ENCODE measurements around the gene NDUFV1.
"Not testable (repeated sequence)": the region's sequence is repeated elsewhere in the genome, so short reads cannot be mapped to it uniquely, and the experiment has no call there.

Gene NDUFV1

GRCh38 chr11:67657300-67657699 is 50.6 kb downstream of the NDUFV1 start:
- DNase-seq, result no peak

- not testable (repeated sequence) for DNase-seq
These were observed 53.0 kb downstream of the NDUFV1 start for GRCh38 chr11:67659651-67660165.

- not testable (repeated sequence) for DNase-seq
These were observed 54.0 kb downstream of the NDUFV1 start for GRCh38 chr11:67660752-67661151.
